T-cell (primary cell): ENCODE data around the gene FOXN3. TPM values are rescaled to one million over a fixed set of nuclear protein-coding genes. Genes with fewer than 3 reads are reported as not detected.

Source experiments
- ATAC-seq, 4 experiments: fragments of 200-7000 bp in 3 of 4; fragments of 150-1000 bp in 1 of 4; cut with Tn5 transposase; replicated peaks in 1 of 4; 1 replicate in 3 of 4; 2 replicates in 1 of 4; pipeline ENCODE4 v1.10.0; 2021; ENCODE audit warnings: moderate library complexity in 3 of 4, mild to moderate bottlenecking in 2 of 4, moderate number of reproducible peaks in 1 of 4
- CTCF ChIA-PET, 2 donors: fragments of 300-600 bp; sonication (Branson Sonifier 250); formaldehyde crosslinking; loops; one replicate each; lab custom pipeline; 2022; ENCODE audit warnings: antibody characterized with exemption in 2 of 2; lab: Charles Lee
- POLR2A ChIA-PET, 2 donors: fragments of 300-600 bp; sonication (Branson Sonifier 250); formaldehyde crosslinking; loops; one replicate each; lab custom pipeline; 2022; ENCODE audit warnings: antibody characterized with exemption in 2 of 2; lab: Charles Lee
- DNase-seq, 35 experiments: peaks; one replicate each; pipeline versions ENCODE4 v3.0.0 to v3.0.0-alpha.2; 2013 to 2023
- H3K27ac ChIP-seq: one replicate; pipeline ENCODE4 v1.5.1; 2013; ENCODE audit warnings: low read length
- H3K27me3 ChIP-seq, 2 experiments: replicated peaks in 1 of 2; 1 replicate in 1 of 2; 2 replicates in 1 of 2; pipeline versions ENCODE4 v1.6.1 to v1.7.0; 2013; ENCODE audit warnings: low read length in 1 of 2, mixed read lengths in 1 of 2; ENCODE audit not compliant: control insufficient read depth in 2 of 2, insufficient read depth in 2 of 2; ENCODE audit errors: extremely low read depth in 1 of 2
- H3K36me3 ChIP-seq, 2 donors: 1 replicate in 1 of 2; 2 replicates in 1 of 2; pipeline versions ENCODE4 v1.6.1 to v1.7.0; 2013; ENCODE audit warnings: low read length in 1 of 2; ENCODE audit not compliant: control insufficient read depth in 2 of 2, insufficient read depth in 1 of 2; ENCODE audit errors: extremely low read depth in 1 of 2
- H3K4me1 ChIP-seq, 2 experiments: 1 replicate in 1 of 2; 2 replicates in 1 of 2; pipeline versions ENCODE4 v1.6.1 to v1.7.0; 2013; ENCODE audit warnings: low read length in 2 of 2, mixed read lengths in 1 of 2; ENCODE audit not compliant: insufficient read depth in 2 of 2, control insufficient read depth in 1 of 2; ENCODE audit errors: extremely low read depth in 1 of 2
- H3K4me3 ChIP-seq, 2 donors: 1 replicate in 1 of 2; 2 replicates in 1 of 2; pipeline versions ENCODE4 v1.5.1 to v1.7.0; 2013; ENCODE audit warnings: mild to moderate bottlenecking in 2 of 2, low read length in 1 of 2, moderate library complexity in 1 of 2; ENCODE audit not compliant: control insufficient read depth in 1 of 2; ENCODE audit errors: extremely low read depth in 1 of 2
- H3K9me3 ChIP-seq: 2 replicates; pipeline ENCODE4 v1.7.0; 2013
- H3K27ac Mint-ChIP-seq, 2 donors: one replicate each; pipeline ENCODE4 v1.8.0; 2020 to 2021; ENCODE audit warnings: mild to moderate bottlenecking in 2 of 2, mixed read lengths in 2 of 2
- H3K27me3 Mint-ChIP-seq, 2 donors: one replicate each; pipeline ENCODE4 v1.8.0; 2021 to 2022; ENCODE audit warnings: mixed read lengths in 2 of 2
- H3K36me3 Mint-ChIP-seq: one replicate; pipeline ENCODE4 v1.8.0; 2021; ENCODE audit warnings: mixed read lengths
- H3K4me1 Mint-ChIP-seq, 3 donors: one replicate each; pipeline ENCODE4 v1.8.0; 2020 to 2022; ENCODE audit warnings: mixed read lengths in 3 of 3, mild to moderate bottlenecking in 1 of 3
- H3K4me3 Mint-ChIP-seq, 3 donors: one replicate each; pipeline ENCODE4 v1.8.0; 2020 to 2022; ENCODE audit warnings: mild to moderate bottlenecking in 3 of 3, mixed read lengths in 3 of 3, moderate library complexity in 3 of 3
- H3K9me3 Mint-ChIP-seq, 3 donors: one replicate each; pipeline ENCODE4 v1.8.0; 2020 to 2022; ENCODE audit warnings: mixed read lengths in 3 of 3
- WGBS: methylation state at CpG from one replicate; pipeline ENCODE4 v1.1.5; 2013; ENCODE audit warnings: missing lambda C conversion rate; ENCODE audit not compliant: insufficient coverage; 5-methylcytosine and 5-hydroxymethylcytosine counted together
- total RNA-seq, 35 experiments: library from RNA in 6 of 35; stranded (reverse) in 6 of 35; fragments of 120-200 nt in 1 of 35; gene quantifications; one replicate each; pipeline versions ENCODE4 v1.2.1 to v1.2.4 and lab custom pipeline; 2013 to 2026

The FOXN3 gene
- total RNA-seq, 5 donors from 2014 or later (not counting 1 experiment from before 2014, with no cell fraction given), result 92.8 to 176 (median 103) TPM

GRCh38 chr14:89408907-89409700 is 7.9 kb downstream of the FOXN3 start:
- CTCF ChIA-PET, result no interaction called here
- 94% methylated on average over 9 of the region's 14 CpGs for WGBS
- H3K36me3 Mint-ChIP-seq, result peaks cover 38% of the 10 kb centered on the region

DNA sequence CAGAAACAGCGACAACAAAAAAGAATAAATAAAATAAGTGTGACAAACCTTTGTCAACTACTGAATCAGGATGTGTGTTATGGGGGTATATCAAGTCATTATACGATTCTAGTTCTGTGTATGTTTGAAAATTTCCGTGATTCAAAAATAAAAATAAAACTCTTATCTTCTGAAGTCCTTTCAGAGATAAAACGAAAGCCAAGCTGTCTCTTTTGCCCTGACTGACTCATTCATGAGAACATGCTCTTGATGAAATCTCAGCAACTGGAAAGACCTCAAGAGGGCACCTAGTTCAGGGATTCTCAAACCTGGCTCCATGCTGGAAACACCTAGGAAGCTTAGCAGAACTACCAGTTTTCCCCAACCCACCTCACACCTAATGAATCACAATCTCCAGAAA is 9.2 kb downstream of the FOXN3 start:
- Mint-ChIP-seq H3K4me1 (peaks cover 55 to 79% (median 73%) of the 10 kb centered on the region in 3 donors), H3K27me3 (no peaks in the 10 kb centered on the region), H3K4me3 (peak overlapping the region in 1 of 3 donors; percentile 45), H3K36me3 (peaks cover 37% of the 10 kb centered on the region), H3K9me3 (no peaks in the 10 kb centered on the region), H3K27ac (peak overlapping the region in 1 of 2 donors; percentile 80)
- DNase-seq (no peak), ATAC-seq (no peak)
- ChIA-PET CTCF (interaction anchor here in 1 of 2 donors (0.6 kb wide), 1 partner anchor 59 kb away, joined by 3 read pairs; no protein-coding TSS in a partner anchor), POLR2A (interaction anchor here in 1 of 2 donors (0.6 kb wide), 1 partner anchor 78 kb away, joined by 3 read pairs; no protein-coding TSS in a partner anchor)
- H3K4me1 ChIP-seq, result peaks cover 21 to 45% of the 10 kb centered on the region in 2 experiments
- no peak overlapping the region for H3K4me3 ChIP-seq
- H3K27me3 ChIP-seq, result no peaks in the 10 kb centered on the region
- peaks cover 14 to 26% of the 10 kb centered on the region in 2 donors for H3K36me3 ChIP-seq
- no peak overlapping the region for H3K27ac ChIP-seq
- H3K9me3 ChIP-seq, result no peaks in the 10 kb centered on the region
- 14% methylated on average over 1 of the region's 4 CpGs for WGBS

More at GRCh38 chr14:89408907-89409700, 7.9 kb downstream of the FOXN3 start:
- peak overlapping the region in 1 of 3 donors; percentile 45 for H3K4me3 Mint-ChIP-seq
- DNase-seq (no peak), ATAC-seq (no peak)
- peak overlapping the region in 1 of 2 donors; percentile 49 for H3K27ac Mint-ChIP-seq
- H3K4me3 ChIP-seq, result no peak overlapping the region
- H3K36me3 ChIP-seq, result peaks cover 14 to 26% of the 10 kb centered on the region in 2 donors
- peaks cover 21 to 37% of the 10 kb centered on the region in 2 experiments for H3K4me1 ChIP-seq
- POLR2A ChIA-PET, result no interaction called here
- H3K4me1 Mint-ChIP-seq, result peaks cover 50 to 76% (median 69%) of the 10 kb centered on the region in 3 donors
- no peak overlapping the region for H3K27ac ChIP-seq
- H3K9me3 ChIP-seq, result no peaks in the 10 kb centered on the region
- H3K27me3 Mint-ChIP-seq, result no peaks in the 10 kb centered on the region
- no peaks in the 10 kb centered on the region for H3K9me3 Mint-ChIP-seq
- H3K27me3 ChIP-seq, result no peaks in the 10 kb centered on the region

DNA sequence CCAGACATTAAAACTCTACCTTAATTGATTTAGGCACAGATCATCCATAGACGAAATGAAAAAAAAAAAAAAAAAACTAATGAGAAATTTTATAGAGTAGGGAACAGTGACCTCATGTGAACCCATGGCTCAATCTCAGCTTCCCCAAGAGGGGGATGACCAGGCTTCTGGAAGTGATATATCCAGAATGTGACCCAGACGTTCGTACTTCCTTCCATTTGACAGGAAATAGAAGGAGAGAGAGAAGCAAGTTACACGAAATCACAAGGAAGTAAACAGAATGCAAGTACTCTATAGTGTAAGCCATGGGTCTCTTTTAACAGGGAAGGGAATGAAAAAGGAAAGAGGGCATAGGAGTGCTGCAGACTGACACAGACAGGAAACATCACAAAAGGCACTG is 10.1 kb downstream of the FOXN3 start:
- peaks cover 21 to 42% of the 10 kb centered on the region in 2 experiments for H3K4me1 ChIP-seq
- no peaks in the 10 kb centered on the region for H3K9me3 ChIP-seq
- DNase-seq (no peak), ATAC-seq (peak in 1 of 4 experiments; percentile 20)
- POLR2A ChIA-PET, result interaction anchor here in 1 of 2 donors (0.7 kb wide), 1 partner anchor 294 kb away, joined by 6 read pairs; no protein-coding TSS in a partner anchor
- no peak overlapping the region for H3K4me3 ChIP-seq
- Mint-ChIP-seq H3K36me3 (peaks cover 37% of the 10 kb centered on the region), H3K4me3 (peak overlapping the region in 2 of 3 donors; percentile 3 to 45), H3K4me1 (peaks cover 60 to 80% (median 76%) of the 10 kb centered on the region in 3 donors), H3K9me3 (no peaks in the 10 kb centered on the region), H3K27ac (peak overlapping the region; percentile 34 to 80), H3K27me3 (no peaks in the 10 kb centered on the region)
- no CpG with 5 or more reads among the region's 4 CpGs for WGBS
- no peak overlapping the region for H3K27ac ChIP-seq
- peaks cover 11 to 20% of the 10 kb centered on the region in 2 donors for H3K36me3 ChIP-seq
- CTCF ChIA-PET, result no interaction called here
- no peaks in the 10 kb centered on the region for H3K27me3 ChIP-seq

DNA sequence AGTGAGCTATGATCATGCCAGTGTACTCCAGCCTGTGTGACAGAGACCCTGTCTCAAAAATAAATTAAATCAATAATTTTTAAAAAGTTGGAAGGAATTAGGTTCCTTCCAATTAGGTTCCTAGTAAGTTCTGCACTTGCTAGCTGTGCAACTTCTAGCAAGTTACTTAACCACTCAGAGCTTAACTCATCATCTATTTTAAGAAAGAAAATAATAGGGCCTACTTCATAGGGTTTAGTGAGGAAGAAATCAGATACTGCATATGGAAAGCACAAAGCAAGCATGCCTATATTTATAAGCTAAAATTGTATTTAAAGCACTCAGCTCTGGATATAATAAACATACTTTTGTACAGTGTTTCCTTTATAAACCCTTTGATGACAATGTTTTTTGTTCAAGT is 10.7 kb downstream of the FOXN3 start:
- Mint-ChIP-seq H3K9me3 (no peaks in the 10 kb centered on the region), H3K4me3 (peak overlapping the region in 1 of 3 donors; percentile 45)
- H3K36me3 ChIP-seq, result peaks cover 8 to 18% of the 10 kb centered on the region in 2 donors

GRCh38 chr14:89405712-89406111 is 11.3 kb downstream of the FOXN3 start:
- Mint-ChIP-seq H3K9me3 (no peaks in the 10 kb centered on the region), H3K4me3 (no peak overlapping the region), H3K27ac (no peak overlapping the region), H3K27me3 (no peaks in the 10 kb centered on the region), H3K4me1 (peaks cover 68 to 81% (median 77%) of the 10 kb centered on the region in 3 donors), H3K36me3 (peaks cover 31% of the 10 kb centered on the region)
- ATAC-seq, result no peak
- H3K27me3 ChIP-seq, result no peaks in the 10 kb centered on the region
- H3K4me3 ChIP-seq, result no peak overlapping the region
- CTCF ChIA-PET, result no interaction called here
- no peak for DNase-seq
- no peak overlapping the region for H3K27ac ChIP-seq
- WGBS, result 81% methylated on average over 3 of the region's 5 CpGs
- H3K9me3 ChIP-seq, result no peaks in the 10 kb centered on the region
- H3K36me3 ChIP-seq, result peaks cover 8 to 18% of the 10 kb centered on the region in 2 donors
- peaks cover 21 to 45% of the 10 kb centered on the region in 2 experiments for H3K4me1 ChIP-seq
- POLR2A ChIA-PET, result no interaction called here

More for the DNA sequence above, 10.7 kb downstream of the FOXN3 start:
- Mint-ChIP-seq H3K27me3 (no peaks in the 10 kb centered on the region), H3K27ac (peak overlapping the region in 1 of 2 donors; percentile 80), H3K36me3 (peaks cover 38% of the 10 kb centered on the region), H3K4me1 (peaks cover 66 to 82% (median 79%) of the 10 kb centered on the region in 3 donors)
- no peak for ATAC-seq
- no peaks in the 10 kb centered on the region for H3K27me3 ChIP-seq
- POLR2A ChIA-PET, result interaction anchor here in 1 of 2 donors (0.5 kb wide), 1 partner anchor 23 kb away, joined by 3 read pairs; no protein-coding TSS in a partner anchor
- CTCF ChIA-PET, result no interaction called here
- DNase-seq, result no peak
- no peaks in the 10 kb centered on the region for H3K9me3 ChIP-seq
- no peak overlapping the region for H3K4me3 ChIP-seq
- no peak overlapping the region for H3K27ac ChIP-seq
- peaks cover 21 to 42% of the 10 kb centered on the region in 2 experiments for H3K4me1 ChIP-seq

DNA sequence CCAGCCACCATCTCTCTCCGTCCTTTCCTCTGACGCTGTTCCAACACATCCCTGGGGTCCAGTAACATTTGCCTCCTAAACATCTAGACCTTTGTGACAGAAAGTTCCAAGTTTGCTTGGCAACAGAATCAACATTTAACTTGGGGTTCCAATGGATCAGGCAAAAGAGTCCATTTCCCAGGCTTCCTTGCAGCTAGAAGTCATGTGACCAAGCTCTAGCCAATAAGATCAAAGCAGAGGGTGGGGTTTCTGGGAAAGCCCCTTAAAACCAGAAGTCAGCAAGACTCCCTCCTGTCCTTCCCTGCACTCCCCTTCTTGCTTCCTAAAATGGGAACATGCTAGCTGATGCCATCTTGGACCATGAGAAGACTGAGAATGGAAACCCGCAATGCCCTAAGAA is 14.7 kb downstream of the FOXN3 start:
- no peaks in the 10 kb centered on the region for H3K27me3 Mint-ChIP-seq
- peaks cover 37% of the 10 kb centered on the region for H3K36me3 Mint-ChIP-seq
- 100% methylated on average over 2 of the region's 3 CpGs for WGBS
- Histone ChIP-seq H3K36me3 (peaks cover 0 to 3% of the 10 kb centered on the region in 2 donors), H3K27me3 (no peaks in the 10 kb centered on the region), H3K4me3 (no peak overlapping the region), H3K4me1 (peaks cover 10 to 25% of the 10 kb centered on the region in 2 experiments), H3K9me3 (no peaks in the 10 kb centered on the region), H3K27ac (no peak overlapping the region)
- no peak for DNase-seq
- H3K27ac Mint-ChIP-seq, result peak overlapping the region in 1 of 2 donors; percentile 24
- ChIA-PET POLR2A (interaction anchor here (0.5 to 0.7 kb wide), 2 partner anchors 11 to 47 kb away, joined by 4 to 5 read pairs; no protein-coding TSS in a partner anchor), CTCF (no interaction called here)
- H3K9me3 Mint-ChIP-seq, result no peaks in the 10 kb centered on the region
- H3K4me3 Mint-ChIP-seq, result no peak overlapping the region
- no peak for ATAC-seq
- peaks cover 71 to 82% (median 75%) of the 10 kb centered on the region in 3 donors for H3K4me1 Mint-ChIP-seq
